IMR-90 (cell line): ENCODE measurements around the gene LHX1.

Experiments used
- CEBPB ChIP-seq: IDR thresholded peaks from 2 replicates; pipeline ENCODE4 v1.6.1; 2012; ENCODE audit warnings: low read depth, low read length, improper control_type of control experiment
- CHD1 ChIP-seq: IDR thresholded peaks from 2 replicates; pipeline ENCODE4 v1.6.1; 2012; ENCODE audit warnings: low read depth, low read length, improper control_type of control experiment
- MAZ ChIP-seq: IDR thresholded peaks from 2 replicates; pipeline ENCODE4 v1.6.1; 2012; ENCODE audit warnings: low read depth, mild to moderate bottlenecking, low read length, improper control_type of control experiment, moderate library complexity, borderline replicate concordance
- MXI1 ChIP-seq: IDR thresholded peaks from 2 replicates; pipeline ENCODE4 v1.6.1; 2012; ENCODE audit warnings: low read depth, mild to moderate bottlenecking, low read length, moderate library complexity, borderline replicate concordance
- NFE2L2 ChIP-seq: fragments of 150-350 bp; IDR thresholded peaks from 2 replicates; pipeline ENCODE4 v1.6.1; 2016; ENCODE audit warnings: low read depth, mild to moderate bottlenecking, low read length
- POLR2A ChIP-seq: IDR thresholded peaks from 2 replicates; pipeline ENCODE4 v1.6.1; 2012; ENCODE audit warnings: mild to moderate bottlenecking, low read depth, low read length
- RAD21 ChIP-seq: IDR thresholded peaks from 2 replicates; pipeline ENCODE4 v1.6.1; 2012; ENCODE audit warnings: low read length, improper control_type of control experiment
- RFX5 ChIP-seq: IDR thresholded peaks from 2 replicates; pipeline ENCODE4 v1.8.0; 2012; ENCODE audit warnings: low read depth, mild to moderate bottlenecking, low read length, moderate library complexity
- SMC3 ChIP-seq: fragments of 150-350 bp; IDR thresholded peaks from 2 replicates; pipeline ENCODE4 v1.6.1; 2016; ENCODE audit warnings: low read depth, mild to moderate bottlenecking, antibody characterized with exemption, low read length, moderate library complexity
- TF ChIP-seq, protein P1 (sequence below): conservative IDR thresholded peaks from 2 replicates; pipeline ENCODE4 v1.5.1; 2012; ENCODE audit warnings: mild to moderate bottlenecking, low read depth, low read length, improper control_type of control experiment
- TF ChIP-seq, protein P2 (sequence below): fragments of 150-350 bp; IDR thresholded peaks from 2 replicates; pipeline ENCODE4 v1.6.1; 2017; ENCODE audit warnings: mild to moderate bottlenecking, antibody characterized with exemption, low read length, low read depth
- TF ChIP-seq, protein P3 (sequence below): fragments of 150-350 bp; IDR thresholded peaks from 2 replicates; pipeline ENCODE4 v1.6.1; 2016; ENCODE audit warnings: low read depth, mild to moderate bottlenecking, low read length, moderate library complexity, borderline replicate concordance

GRCh38 chr17:36926701-36927100, 10.6 kb upstream of the LHX1 start:
- TF ChIP-seq POLR2A (no peak), MAZ (no peak), RAD21 (no peak), MXI1 (no peak), NFE2L2 (no peak), SMC3 (no peak), RFX5 (no peak), CEBPB (no peak), CHD1 (no peak)
- TF ChIP-seq, protein P1, sequence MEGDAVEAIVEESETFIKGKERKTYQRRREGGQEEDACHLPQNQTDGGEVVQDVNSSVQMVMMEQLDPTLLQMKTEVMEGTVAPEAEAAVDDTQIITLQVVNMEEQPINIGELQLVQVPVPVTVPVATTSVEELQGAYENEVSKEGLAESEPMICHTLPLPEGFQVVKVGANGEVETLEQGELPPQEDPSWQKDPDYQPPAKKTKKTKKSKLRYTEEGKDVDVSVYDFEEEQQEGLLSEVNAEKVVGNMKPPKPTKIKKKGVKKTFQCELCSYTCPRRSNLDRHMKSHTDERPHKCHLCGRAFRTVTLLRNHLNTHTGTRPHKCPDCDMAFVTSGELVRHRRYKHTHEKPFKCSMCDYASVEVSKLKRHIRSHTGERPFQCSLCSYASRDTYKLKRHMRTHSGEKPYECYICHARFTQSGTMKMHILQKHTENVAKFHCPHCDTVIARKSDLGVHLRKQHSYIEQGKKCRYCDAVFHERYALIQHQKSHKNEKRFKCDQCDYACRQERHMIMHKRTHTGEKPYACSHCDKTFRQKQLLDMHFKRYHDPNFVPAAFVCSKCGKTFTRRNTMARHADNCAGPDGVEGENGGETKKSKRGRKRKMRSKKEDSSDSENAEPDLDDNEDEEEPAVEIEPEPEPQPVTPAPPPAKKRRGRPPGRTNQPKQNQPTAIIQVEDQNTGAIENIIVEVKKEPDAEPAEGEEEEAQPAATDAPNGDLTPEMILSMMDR: no peak
- TF ChIP-seq, protein P2, sequence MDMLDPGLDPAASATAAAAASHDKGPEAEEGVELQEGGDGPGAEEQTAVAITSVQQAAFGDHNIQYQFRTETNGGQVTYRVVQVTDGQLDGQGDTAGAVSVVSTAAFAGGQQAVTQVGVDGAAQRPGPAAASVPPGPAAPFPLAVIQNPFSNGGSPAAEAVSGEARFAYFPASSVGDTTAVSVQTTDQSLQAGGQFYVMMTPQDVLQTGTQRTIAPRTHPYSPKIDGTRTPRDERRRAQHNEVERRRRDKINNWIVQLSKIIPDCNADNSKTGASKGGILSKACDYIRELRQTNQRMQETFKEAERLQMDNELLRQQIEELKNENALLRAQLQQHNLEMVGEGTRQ: no peak
- TF ChIP-seq, protein P3, sequence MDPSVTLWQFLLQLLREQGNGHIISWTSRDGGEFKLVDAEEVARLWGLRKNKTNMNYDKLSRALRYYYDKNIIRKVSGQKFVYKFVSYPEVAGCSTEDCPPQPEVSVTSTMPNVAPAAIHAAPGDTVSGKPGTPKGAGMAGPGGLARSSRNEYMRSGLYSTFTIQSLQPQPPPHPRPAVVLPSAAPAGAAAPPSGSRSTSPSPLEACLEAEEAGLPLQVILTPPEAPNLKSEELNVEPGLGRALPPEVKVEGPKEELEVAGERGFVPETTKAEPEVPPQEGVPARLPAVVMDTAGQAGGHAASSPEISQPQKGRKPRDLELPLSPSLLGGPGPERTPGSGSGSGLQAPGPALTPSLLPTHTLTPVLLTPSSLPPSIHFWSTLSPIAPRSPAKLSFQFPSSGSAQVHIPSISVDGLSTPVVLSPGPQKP: no peak
